Activated naive CD8-positive, alpha-beta T cell treated with anti-CD3 and anti-CD28 coated beads, Interleukin-2, amount 50 U/mL, for 24 hours (primary cell): ENCODE measurements around the gene TTC27.
"Not testable (repeated sequence)": the region's sequence is repeated elsewhere in the genome, so short reads cannot be mapped to it uniquely, and the experiment has no call there.

ENCODE experiments used
- ATAC-seq: fragments of 150-1000 bp; cut with Tn5 transposase; one replicate; pipeline ENCODE4 v1.10.0; 2021
- DNase-seq: peaks from one replicate; pipeline ENCODE4 v3.0.0; 2021
- H3K27ac Mint-ChIP-seq: one replicate; pipeline ENCODE4 v1.8.0; 2021; ENCODE audit warnings: mild to moderate bottlenecking, mixed read lengths
- H3K27me3 Mint-ChIP-seq: one replicate; pipeline ENCODE4 v1.8.0; 2021; ENCODE audit warnings: mixed read lengths
- H3K36me3 Mint-ChIP-seq: one replicate; pipeline ENCODE4 v1.8.0; 2021; ENCODE audit warnings: low read depth, mixed read lengths
- H3K4me1 Mint-ChIP-seq: one replicate; pipeline ENCODE4 v1.8.0; 2021; ENCODE audit warnings: mixed read lengths
- H3K4me3 Mint-ChIP-seq: one replicate; pipeline ENCODE4 v1.8.0; 2021; ENCODE audit warnings: mild to moderate bottlenecking, moderate library complexity, mixed read lengths
- H3K9me3 Mint-ChIP-seq: one replicate; pipeline ENCODE4 v1.8.0; 2021; ENCODE audit warnings: mixed read lengths

Gene TTC27

DNA sequence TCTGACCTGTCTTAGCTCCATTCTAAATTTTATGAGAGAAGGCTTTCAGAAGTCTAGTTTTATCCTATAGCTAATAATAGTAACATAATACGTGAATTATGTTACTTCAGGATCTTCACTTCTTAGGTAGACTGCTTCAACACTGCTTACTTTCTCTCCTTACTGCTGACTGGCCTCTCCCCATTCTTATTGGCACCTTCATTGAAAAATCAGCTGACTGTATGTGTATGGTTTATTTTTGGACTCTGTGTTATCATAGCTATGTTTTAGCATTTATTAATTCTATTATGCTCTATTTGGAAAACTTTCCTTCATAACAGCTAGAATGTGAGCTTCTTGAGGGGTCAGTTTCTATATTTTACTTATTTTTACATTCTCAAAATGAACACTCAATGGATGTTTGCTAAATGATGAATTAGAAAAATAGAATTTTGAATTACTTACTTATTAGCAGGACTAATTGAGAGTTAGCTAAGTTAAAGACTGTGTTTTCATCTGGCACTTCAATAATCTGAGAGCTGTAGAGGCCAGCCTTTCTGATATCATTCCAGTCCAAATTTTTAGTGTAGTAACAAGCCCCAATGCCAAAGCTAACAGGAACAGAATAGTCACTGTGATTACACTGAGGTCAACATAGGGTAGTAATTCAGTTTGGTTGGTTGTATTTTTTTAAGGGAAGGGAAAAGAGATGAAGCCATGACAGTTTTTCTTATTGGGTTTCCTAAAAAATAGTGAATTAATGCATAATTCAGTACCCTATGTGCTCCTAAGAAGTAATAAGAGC is 92.3 kb downstream of the TTC27 start:
- H3K36me3 Mint-ChIP-seq, result peaks cover 47% of the 10 kb centered on the region
- H3K27ac Mint-ChIP-seq, result no peak overlapping the region
- H3K9me3 Mint-ChIP-seq, result no peaks in the 10 kb centered on the region
- DNase-seq (no peak), ATAC-seq (no peak)
- H3K4me1 Mint-ChIP-seq, result peaks cover 6% of the 10 kb centered on the region
- H3K27me3 Mint-ChIP-seq, result no peaks in the 10 kb centered on the region
- H3K4me3 Mint-ChIP-seq, result no peak overlapping the region

DNA sequence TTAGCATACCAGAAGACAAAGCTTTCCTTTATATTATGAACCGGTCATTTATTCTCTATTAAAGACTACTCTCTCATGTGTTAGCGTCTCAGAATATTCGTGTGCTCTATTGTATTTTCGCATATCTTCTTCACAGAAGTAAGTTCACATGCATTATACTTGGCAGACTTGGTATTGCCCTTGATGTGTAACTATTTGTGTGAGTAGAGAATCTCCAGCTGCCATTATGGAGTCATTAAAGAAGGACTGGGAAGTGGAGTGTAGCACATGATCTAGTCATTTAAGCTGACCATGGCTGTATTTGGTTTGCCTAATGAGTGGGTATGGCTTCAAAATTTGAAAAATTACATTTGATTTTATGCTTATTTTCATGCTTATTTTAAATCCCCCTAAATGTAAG is 92.9 kb downstream of the TTC27 start:
- Mint-ChIP-seq H3K4me3 (no peak overlapping the region), H3K36me3 (peaks cover 52% of the 10 kb centered on the region), H3K4me1 (no peaks in the 10 kb centered on the region), H3K27me3 (no peaks in the 10 kb centered on the region), H3K9me3 (no peaks in the 10 kb centered on the region), H3K27ac (no peak overlapping the region)
- no peak for ATAC-seq
- DNase-seq, result no peak

DNA sequence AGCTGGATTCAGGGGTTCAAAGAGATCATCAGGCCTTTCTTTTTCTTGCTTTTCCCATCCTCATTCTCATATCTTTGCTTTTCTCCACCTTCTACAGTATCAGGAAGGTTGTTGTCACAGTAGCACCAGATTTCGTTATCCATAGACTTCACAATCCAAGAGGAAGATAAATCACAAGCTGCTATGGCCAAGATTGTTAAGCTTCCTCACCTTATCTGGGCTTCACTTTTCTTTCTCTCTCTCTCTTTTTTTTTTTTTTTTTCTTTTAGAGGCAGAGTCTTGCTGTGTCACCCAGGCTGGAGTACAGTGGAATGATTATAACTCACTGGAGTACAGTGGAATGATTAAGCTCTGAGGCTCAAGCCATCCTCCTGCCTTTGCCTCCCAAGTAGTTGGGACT is 93.5 kb downstream of the TTC27 start:
- Mint-ChIP-seq H3K9me3 (peaks cover 3% of the 10 kb centered on the region), H3K4me3 (no peak overlapping the region), H3K36me3 (peaks cover 56% of the 10 kb centered on the region), H3K27ac (no peak overlapping the region), H3K27me3 (no peaks in the 10 kb centered on the region), H3K4me1 (no peaks in the 10 kb centered on the region)
- DNase-seq, result no peak
- no peak for ATAC-seq

DNA sequence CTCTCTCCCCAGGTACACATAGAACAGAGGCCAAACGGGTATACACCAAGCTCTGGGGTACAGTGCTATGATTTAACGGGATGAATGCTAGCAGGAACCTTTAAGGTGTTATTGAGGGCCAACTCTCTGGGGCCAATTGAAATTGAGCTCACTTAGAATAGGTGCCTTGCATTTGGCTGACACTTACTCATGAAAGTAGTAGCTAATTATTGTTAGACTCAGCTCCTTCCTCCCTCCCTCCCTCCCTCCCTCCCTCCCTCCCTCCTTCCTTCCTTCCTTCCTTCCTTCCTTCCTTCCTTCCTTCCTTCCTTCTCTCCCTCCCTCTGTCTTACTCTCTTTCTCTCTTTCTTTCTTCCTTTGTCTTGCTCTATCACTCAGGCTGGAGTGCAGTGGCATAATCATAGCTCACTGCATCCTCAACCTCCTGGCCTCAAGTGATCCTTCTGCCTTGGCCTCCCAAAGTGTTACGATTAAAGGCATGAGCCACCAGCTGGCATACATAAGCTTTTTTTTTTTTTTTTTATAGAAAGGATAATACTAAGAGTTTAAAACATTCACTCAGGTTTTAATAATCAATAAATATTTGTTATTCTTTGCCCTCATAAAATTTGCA is 95.7 kb downstream of the TTC27 start:
- Mint-ChIP-seq H3K4me1 (no peaks in the 10 kb centered on the region), H3K27ac (no peak overlapping the region), H3K9me3 (peaks cover 5% of the 10 kb centered on the region), H3K36me3 (peaks cover 56% of the 10 kb centered on the region), H3K27me3 (no peaks in the 10 kb centered on the region), H3K4me3 (no peak overlapping the region)
- ATAC-seq, result no peak
- no peak for DNase-seq

DNA sequence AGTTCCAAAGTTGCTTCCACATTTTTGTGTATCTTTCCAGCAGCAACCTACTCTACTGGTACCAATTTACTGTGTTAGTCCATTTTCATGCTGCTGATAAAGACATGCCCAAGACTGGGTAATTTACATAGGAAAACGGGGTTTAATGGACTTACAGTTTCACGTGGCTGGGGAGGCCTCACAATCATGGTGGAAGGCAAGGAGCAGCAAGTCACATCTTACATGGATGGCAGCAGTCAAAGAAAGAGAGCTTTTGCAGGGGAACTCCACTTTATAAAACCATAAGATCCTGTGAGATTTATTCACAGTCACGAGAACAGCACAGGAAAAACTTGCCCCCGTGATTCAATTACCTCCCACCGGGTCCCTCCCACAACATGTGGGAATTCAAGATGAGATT is 98.8 kb downstream of the TTC27 start:
- H3K27me3 Mint-ChIP-seq, H3K27ac Mint-ChIP-seq, H3K4me3 Mint-ChIP-seq, DNase-seq, H3K9me3 Mint-ChIP-seq, ATAC-seq, H3K4me1 Mint-ChIP-seq: not testable (repeated sequence)
- H3K36me3 Mint-ChIP-seq, result peaks cover 55% of the 10 kb centered on the region

DNA sequence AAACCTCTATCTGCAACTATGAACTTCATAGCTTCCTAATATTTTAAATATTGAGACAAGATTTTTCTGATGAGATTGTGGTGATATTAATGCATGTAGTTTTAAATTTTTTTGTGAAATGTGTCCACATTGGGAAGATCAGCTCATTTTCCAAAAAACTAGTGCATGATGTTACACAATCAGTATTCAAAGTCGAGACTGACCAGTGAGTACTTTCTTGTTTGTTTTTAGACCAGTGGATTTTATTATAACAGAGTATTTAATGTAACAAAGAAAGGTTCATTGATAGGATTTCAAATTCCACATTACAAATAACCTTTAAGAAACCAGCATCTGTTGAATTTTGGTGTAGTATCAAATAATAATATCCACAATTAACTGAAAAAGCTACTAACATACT is 99.3 kb downstream of the TTC27 start:
- Mint-ChIP-seq H3K27ac (no peak overlapping the region), H3K9me3 (peaks cover 5% of the 10 kb centered on the region), H3K4me1 (no peaks in the 10 kb centered on the region), H3K27me3 (no peaks in the 10 kb centered on the region), H3K4me3 (no peak overlapping the region), H3K36me3 (peaks cover 53% of the 10 kb centered on the region)
- DNase-seq (no peak), ATAC-seq (no peak)

DNA sequence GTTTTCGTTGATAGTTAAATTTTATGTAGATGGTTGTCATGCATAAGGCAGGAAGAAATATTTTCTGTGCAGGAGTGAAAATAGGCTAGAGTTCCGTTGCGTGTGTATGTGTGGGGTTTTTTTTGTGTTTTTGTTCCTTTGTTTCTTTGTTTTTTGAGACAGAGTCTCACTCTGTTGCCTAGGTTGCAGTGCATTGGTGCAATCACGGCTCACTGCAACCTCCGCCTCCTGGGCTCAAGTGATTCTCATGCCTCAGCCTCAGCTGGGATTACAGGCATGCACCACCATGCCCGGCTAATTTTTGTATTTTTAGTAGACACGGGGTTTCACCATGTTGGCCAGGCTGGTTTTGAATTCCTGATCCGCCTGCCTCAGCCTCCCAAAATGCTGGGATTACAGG is 103.1 kb downstream of the TTC27 start:
- not testable (repeated sequence) for H3K27ac Mint-ChIP-seq, H3K4me1 Mint-ChIP-seq, H3K27me3 Mint-ChIP-seq, H3K9me3 Mint-ChIP-seq, ATAC-seq, H3K4me3 Mint-ChIP-seq, DNase-seq
- peaks cover 25% of the 10 kb centered on the region for H3K36me3 Mint-ChIP-seq

DNA sequence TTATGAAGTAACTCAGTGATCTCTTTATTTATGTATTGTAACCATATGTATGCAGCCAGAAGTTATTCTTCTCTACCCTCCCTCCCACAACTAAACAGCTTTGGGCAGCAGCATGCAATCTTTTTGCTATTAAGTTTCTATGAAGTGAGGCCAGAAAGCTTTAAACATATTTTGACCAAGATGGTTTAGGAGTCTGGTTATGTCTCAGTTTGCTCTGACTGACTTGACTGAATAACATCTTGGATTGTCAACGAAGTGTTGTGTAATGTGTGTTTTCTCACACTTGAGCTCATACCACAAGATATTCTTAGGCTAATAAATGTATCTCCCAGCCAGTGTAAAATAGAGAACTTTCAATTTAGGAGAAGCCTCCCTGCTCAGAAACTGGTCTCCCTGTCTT is 104.3 kb downstream of the TTC27 start:
- ATAC-seq (no peak), DNase-seq (no peak)
- Mint-ChIP-seq H3K36me3 (peaks cover 20% of the 10 kb centered on the region), H3K4me3 (no peak overlapping the region), H3K4me1 (no peaks in the 10 kb centered on the region), H3K27me3 (no peaks in the 10 kb centered on the region), H3K9me3 (no peaks in the 10 kb centered on the region), H3K27ac (no peak overlapping the region)

DNA sequence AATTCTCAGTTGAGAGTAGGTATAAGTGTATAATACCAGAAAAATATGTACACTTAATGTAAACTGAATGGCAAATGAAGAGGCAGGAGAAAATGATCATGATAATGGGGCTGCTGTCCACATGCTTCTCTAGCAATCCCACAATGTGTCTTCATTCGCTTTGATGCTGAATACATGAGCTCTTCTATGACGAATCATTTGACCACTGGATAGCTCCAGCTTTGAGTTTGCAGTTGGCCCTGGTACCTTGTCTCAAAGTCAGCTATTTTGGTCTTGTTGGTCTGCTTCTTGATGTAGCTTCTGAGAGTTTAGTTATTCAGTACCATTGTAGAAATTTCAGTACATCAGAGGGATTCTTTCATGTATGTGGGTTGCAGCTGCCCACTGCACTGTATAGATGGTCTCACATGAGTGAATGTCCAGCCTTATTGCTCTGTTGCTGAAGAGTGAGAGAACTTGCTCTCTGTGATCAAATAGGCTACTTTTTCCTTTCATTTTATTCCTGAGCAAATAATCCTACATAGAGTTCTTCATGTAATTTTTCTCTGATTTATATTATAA is 105.1 kb downstream of the TTC27 start:
- Mint-ChIP-seq H3K9me3 (no peaks in the 10 kb centered on the region), H3K36me3 (peaks cover 24% of the 10 kb centered on the region), H3K4me1 (no peaks in the 10 kb centered on the region), H3K27ac (no peak overlapping the region), H3K4me3 (no peak overlapping the region), H3K27me3 (no peaks in the 10 kb centered on the region)
- DNase-seq, result no peak
- ATAC-seq, result no peak

DNA sequence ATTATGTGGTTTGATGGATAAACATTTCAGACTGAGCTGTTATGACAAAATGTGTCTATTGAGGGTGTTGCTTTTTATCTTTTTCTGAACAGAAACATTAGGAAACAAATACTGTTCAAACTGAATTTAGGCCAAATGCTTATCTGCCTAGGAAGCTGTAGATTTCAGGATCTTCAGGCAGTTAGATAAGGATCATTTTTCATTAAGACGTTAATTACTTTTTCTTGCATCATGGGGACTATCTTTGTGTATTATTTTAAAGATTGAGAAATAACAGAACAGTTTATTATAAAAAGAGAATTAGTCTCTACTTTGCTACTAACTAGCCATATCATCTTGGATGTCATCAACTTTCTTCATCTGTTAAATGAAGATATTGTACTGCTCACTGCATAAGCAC is 107.5 kb downstream of the TTC27 start:
- no peak for DNase-seq
- H3K4me1 Mint-ChIP-seq, result no peaks in the 10 kb centered on the region
- ATAC-seq, result no peak
- no peaks in the 10 kb centered on the region for H3K9me3 Mint-ChIP-seq
- H3K4me3 Mint-ChIP-seq, result no peak overlapping the region
- no peaks in the 10 kb centered on the region for H3K27me3 Mint-ChIP-seq
- no peak overlapping the region for H3K27ac Mint-ChIP-seq
- H3K36me3 Mint-ChIP-seq, result peaks cover 20% of the 10 kb centered on the region

DNA sequence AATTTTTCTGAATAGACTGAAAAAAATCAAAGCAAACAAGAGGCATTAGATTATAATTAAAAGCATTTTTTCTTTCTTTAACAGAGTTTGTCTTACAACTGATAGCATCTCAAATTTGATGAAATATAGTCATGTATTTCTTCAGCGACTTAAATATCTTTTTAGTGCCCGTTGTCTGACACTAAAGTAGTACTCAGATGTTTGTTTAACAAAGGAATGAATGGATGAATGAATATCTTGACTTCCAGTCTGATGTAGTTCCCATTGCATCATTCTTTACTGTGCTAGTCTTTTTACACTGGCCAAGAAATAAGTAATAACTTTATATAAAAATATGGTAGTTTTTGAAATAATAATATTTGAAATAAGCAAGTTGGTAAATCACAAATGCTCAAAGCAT is 111.1 kb downstream of the TTC27 start:
- H3K9me3 Mint-ChIP-seq, result no peaks in the 10 kb centered on the region
- DNase-seq (no peak), ATAC-seq (no peak)
- no peak overlapping the region for H3K4me3 Mint-ChIP-seq
- H3K4me1 Mint-ChIP-seq, result no peaks in the 10 kb centered on the region
- H3K27ac Mint-ChIP-seq, result no peak overlapping the region
- no peaks in the 10 kb centered on the region for H3K27me3 Mint-ChIP-seq
- H3K36me3 Mint-ChIP-seq, result peaks cover 42% of the 10 kb centered on the region

DNA sequence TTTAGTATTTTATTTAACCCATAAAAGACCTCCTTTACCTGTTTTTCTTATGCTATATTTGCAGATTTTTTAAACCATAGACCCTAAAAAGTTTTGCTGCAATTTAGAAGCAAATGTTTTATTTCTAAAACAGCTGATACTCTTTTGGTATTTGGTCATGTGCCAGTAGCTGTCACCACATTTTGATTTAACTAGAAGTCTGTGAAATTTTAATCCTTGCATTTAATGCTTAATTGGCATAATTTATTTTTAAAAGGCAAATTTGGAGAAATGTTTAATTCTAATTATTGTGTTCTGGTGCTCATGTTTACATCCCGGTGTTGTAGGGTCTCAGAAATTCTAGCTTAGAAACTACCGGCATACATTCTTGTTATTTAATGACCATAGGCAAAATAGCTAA is 111.8 kb downstream of the TTC27 start:
- ATAC-seq (no peak), DNase-seq (no peak)
- no peaks in the 10 kb centered on the region for H3K27me3 Mint-ChIP-seq
- H3K4me1 Mint-ChIP-seq, result peaks cover 4% of the 10 kb centered on the region
- no peak overlapping the region for H3K27ac Mint-ChIP-seq
- peaks cover 49% of the 10 kb centered on the region for H3K36me3 Mint-ChIP-seq
- no peaks in the 10 kb centered on the region for H3K9me3 Mint-ChIP-seq
- no peak overlapping the region for H3K4me3 Mint-ChIP-seq

DNA sequence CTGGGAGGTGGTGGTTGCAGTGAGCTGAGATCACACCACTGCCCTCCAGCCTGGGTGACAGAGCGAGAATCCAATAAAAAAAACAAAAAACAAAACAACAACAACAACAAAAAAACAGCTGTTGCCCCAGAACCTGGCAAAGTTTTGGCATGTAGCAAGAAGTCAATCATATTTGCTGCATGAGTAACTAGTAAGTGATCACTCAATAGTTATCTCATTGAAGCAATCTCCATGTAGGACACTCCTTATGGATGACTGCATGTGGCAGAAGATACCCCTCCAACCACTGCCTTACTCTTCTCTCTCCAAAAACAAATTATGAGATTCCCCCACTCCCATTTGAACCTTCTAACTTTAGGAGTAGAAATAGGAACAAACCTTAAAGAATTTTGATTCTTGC is 113.7 kb downstream of the TTC27 start:
- H3K4me1 Mint-ChIP-seq, result peaks cover 8% of the 10 kb centered on the region
- no peak overlapping the region for H3K27ac Mint-ChIP-seq
- no peak for ATAC-seq
- no peak overlapping the region for H3K4me3 Mint-ChIP-seq
- no peak for DNase-seq
- H3K27me3 Mint-ChIP-seq, result no peaks in the 10 kb centered on the region
- peaks cover 56% of the 10 kb centered on the region for H3K36me3 Mint-ChIP-seq
- H3K9me3 Mint-ChIP-seq, result peaks cover 5% of the 10 kb centered on the region

DNA sequence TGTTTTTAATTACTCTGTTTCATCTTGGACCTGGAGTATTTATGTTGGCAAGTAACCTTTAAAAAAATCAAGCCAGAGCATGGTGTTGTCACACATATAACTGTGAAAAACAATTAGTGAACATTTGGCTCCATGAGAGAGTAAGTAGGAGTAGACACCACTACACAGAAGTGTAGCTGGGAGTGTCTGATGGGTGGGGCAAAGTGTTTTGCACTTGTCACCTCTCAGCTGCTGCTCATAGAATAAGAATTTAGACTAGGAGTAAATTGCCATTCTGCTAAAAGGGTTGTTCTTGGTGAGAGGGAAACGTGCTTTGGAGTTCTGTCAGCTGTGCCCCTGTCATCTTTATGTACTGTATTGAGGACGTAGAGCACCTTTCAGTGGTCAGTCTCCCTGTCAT is 114.5 kb downstream of the TTC27 start:
- Mint-ChIP-seq H3K27me3 (no peaks in the 10 kb centered on the region), H3K4me1 (peaks cover 8% of the 10 kb centered on the region), H3K4me3 (no peak overlapping the region), H3K27ac (no peak overlapping the region), H3K9me3 (peaks cover 9% of the 10 kb centered on the region), H3K36me3 (peaks cover 55% of the 10 kb centered on the region)
- ATAC-seq, result no peak
- no peak for DNase-seq

DNA sequence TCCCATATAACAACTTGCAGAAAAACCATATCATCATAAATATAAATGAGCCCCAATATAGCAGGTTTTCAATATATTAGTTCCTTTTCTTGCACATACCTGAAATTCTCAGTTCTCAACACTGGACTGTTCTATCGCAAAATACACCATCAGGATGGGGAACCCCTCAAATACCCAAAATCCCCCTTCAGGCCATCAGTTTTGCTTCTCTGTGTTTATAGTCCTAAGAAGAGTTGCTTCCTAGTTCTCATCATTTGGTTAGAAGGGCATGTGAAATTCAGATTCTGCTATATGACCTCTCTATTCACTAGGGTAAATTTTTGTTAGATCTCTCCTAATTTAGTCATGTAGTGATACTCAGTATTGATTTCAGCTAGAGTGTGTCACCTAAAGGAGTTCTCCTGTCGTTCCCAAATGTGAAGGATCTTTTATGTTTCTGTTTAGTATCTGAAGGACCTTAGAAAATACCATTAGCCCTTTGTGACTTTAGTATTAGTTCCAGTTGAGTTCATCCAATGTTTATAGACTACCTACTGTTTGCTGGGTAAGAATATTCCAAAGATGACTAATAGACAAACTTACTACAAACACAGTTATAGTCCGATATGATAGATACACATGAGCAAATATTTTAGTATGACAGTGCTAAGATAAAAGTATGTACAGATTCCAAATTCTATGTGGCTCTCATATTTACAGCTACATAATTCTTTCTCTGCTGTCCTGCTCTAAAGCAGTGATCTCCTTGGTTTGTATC is 115.8 kb downstream of the TTC27 start:
- no peak overlapping the region for H3K27ac Mint-ChIP-seq

More for the DNA sequence above, 115.8 kb downstream of the TTC27 start:
- Mint-ChIP-seq H3K27me3 (no peaks in the 10 kb centered on the region), H3K4me3 (no peak overlapping the region), H3K36me3 (peaks cover 59% of the 10 kb centered on the region), H3K4me1 (peaks cover 8% of the 10 kb centered on the region), H3K9me3 (peaks cover 17% of the 10 kb centered on the region)
- no peak for ATAC-seq
- DNase-seq, result no peak
